Neural crest cell (in vitro differentiated cells): Measurements from ENCODE around the gene KIF22. TPM values are rescaled to one million over a fixed set of nuclear protein-coding genes. Genes with fewer than 3 reads are reported as not detected.

Experiments
- DNase-seq: peaks from one replicate; pipeline ENCODE4 v3.0.0; 2021; ENCODE audit warnings: low read depth, mixed read lengths, low spot score
- H3K27ac Mint-ChIP-seq: one replicate; pipeline ENCODE4 v1.8.0; 2021; ENCODE audit warnings: mild to moderate bottlenecking, mixed read lengths; ENCODE audit not compliant: unreplicated experiment
- H3K27me3 Mint-ChIP-seq: 2 replicates; pipeline ENCODE4 v1.8.0; 2021; ENCODE audit warnings: low read depth, mild to moderate bottlenecking, mixed read lengths
- H3K36me3 Mint-ChIP-seq: 2 replicates; pipeline ENCODE4 v1.8.0; 2021; ENCODE audit warnings: low read depth, mild to moderate bottlenecking, mixed read lengths
- H3K4me1 Mint-ChIP-seq: 2 replicates; pipeline ENCODE4 v1.8.0; 2021; ENCODE audit warnings: mixed read lengths
- H3K4me3 Mint-ChIP-seq: one replicate; pipeline ENCODE4 v1.8.0; 2021; ENCODE audit warnings: mild to moderate bottlenecking, mixed read lengths
- H3K9me3 Mint-ChIP-seq: 2 replicates; pipeline ENCODE4 v1.8.0; 2021; ENCODE audit warnings: mixed read lengths
- total RNA-seq: library from RNA; stranded (reverse); gene quantifications from 2 replicates; pipeline ENCODE4 v1.2.1, GENCODE V29; 2021
- TF ChIP-seq, protein P1 (sequence below): fragments of 200-600 bp; sonication (generic); conservative IDR thresholded peaks from 2 replicates; pipeline ENCODE4 v1.5.0; 2021; ENCODE audit warnings: antibody characterized with exemption, mild to moderate bottlenecking

KIF22 gene
- total RNA-seq, 1 donor from 2014 or later = 173 TPM

DNA sequence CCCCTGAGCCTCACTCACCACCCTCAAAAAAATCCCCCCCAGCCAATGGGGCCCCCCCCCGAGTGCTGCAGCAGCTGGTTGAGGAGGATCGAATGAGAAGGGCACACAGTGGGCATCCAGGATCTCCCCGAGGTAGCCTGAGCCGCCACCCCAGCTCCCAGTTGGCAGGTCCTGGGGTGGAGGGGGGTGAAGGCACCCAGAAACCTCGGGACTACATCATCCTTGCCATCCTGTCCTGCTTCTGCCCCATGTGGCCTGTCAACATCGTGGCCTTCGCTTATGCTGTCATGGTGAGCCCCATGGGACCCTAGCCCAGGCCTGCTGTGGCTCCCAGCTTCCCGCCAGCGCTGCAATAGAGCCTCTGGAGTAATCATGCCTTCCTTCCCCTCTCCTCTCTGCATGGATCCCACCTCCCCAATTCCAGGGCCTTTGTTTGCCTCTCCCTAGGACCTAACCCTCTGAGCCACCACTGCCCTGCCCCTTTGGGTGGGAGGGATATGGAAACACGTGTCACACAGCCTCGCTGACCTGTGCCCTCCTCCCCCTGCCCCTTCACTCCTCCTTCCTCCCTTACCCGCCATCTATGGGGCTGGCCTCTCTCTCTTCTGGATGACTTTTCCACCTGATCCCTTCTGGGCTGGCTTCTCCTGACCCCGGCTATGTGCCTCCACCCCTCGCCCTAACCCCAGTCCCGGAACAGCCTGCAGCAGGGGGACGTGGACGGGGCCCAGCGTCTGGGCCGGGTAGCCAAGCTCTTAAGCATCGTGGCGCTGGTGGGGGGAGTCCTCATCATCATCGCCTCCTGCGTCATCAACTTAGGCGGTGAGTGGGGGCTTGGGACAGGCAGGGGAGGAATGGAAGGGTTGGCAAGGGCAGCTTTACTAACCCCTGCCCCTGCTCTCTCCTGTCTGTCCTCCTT, 23.4 kb downstream of the KIF22 start:
- Mint-ChIP-seq H3K27ac (no peak overlapping the region), H3K4me1 (peaks cover 78% of the 10 kb centered on the region), H3K4me3 (peak overlapping the region; percentile 96), H3K27me3 (peaks cover 14% of the 10 kb centered on the region), H3K9me3 (no peaks in the 10 kb centered on the region), H3K36me3 (peaks cover 9% of the 10 kb centered on the region)
- no peak for DNase-seq
- TF ChIP-seq, protein P1, sequence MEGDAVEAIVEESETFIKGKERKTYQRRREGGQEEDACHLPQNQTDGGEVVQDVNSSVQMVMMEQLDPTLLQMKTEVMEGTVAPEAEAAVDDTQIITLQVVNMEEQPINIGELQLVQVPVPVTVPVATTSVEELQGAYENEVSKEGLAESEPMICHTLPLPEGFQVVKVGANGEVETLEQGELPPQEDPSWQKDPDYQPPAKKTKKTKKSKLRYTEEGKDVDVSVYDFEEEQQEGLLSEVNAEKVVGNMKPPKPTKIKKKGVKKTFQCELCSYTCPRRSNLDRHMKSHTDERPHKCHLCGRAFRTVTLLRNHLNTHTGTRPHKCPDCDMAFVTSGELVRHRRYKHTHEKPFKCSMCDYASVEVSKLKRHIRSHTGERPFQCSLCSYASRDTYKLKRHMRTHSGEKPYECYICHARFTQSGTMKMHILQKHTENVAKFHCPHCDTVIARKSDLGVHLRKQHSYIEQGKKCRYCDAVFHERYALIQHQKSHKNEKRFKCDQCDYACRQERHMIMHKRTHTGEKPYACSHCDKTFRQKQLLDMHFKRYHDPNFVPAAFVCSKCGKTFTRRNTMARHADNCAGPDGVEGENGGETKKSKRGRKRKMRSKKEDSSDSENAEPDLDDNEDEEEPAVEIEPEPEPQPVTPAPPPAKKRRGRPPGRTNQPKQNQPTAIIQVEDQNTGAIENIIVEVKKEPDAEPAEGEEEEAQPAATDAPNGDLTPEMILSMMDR = no peak

DNA sequence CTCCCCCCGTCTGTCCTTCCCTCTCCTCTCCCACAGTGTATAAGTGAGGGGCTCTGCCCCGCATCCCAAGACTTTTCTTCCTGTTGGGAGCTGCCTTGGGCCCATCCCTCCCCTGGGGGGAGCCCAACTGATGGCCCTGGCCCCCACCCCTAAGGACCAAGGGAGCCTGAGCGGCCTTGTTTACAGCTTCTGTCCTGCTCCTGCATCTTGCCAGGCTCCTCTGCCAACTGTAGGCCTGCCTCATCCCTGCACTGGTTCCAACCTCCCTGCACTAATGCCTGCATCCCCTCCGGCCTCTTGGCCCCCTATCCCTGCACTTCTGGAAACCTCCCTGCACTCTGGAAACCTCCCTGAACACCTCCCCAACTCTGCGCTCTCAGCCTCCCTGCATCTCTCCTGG, 24.0 kb downstream of the KIF22 start:
- Mint-ChIP-seq H3K27me3 (peaks cover 14% of the 10 kb centered on the region), H3K4me3 (peak overlapping the region; percentile 96), H3K4me1 (peaks cover 81% of the 10 kb centered on the region), H3K27ac (peak overlapping the region; percentile 38), H3K36me3 (peaks cover 14% of the 10 kb centered on the region), H3K9me3 (no peaks in the 10 kb centered on the region)
- TF ChIP-seq, protein P1 = no peak
- DNase-seq = no peak

DNA sequence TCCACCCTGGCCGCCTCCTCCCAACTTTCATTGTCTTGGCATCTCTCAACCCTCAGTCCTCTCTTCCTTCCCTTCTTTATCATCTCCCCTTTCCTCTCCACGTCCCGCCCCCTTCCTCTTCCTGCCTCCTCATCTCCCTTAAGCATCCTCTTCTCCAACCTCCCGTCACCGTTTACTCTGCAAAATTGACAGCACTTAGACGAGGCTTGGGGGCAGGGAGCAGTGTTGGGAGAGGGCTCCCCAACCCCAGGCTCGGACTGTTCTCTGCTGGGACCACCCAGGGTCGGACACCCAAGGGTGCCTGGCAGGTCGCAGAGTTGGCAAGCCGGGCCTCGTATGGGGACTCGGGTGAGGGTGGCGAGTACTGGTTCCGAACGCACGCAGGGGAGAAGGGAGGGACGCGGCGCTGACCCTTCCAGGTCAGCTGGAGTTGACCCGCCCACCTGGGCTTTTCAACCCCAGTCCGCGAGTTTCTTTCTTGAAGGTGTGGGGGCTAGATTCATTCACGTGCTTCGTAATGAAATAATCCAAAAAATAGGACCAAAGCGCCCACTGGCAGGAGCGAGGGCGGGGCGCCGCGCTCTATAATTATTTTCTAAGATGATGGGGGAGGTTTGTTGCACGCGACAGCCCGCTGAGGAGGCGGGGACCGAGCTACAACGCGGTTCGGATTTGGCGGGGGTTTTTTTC, 24.6 kb downstream of the KIF22 start:
- H3K36me3 Mint-ChIP-seq = peaks cover 13% of the 10 kb centered on the region
- H3K27ac Mint-ChIP-seq = peak overlapping the region; percentile 38
- peak overlapping the region; percentile 96 for H3K4me3 Mint-ChIP-seq
- peaks cover 12% of the 10 kb centered on the region for H3K27me3 Mint-ChIP-seq
- TF ChIP-seq, protein P1 = no peak
- H3K4me1 Mint-ChIP-seq = peaks cover 82% of the 10 kb centered on the region
- no peaks in the 10 kb centered on the region for H3K9me3 Mint-ChIP-seq
- DNase-seq = peak; percentile 19

DNA sequence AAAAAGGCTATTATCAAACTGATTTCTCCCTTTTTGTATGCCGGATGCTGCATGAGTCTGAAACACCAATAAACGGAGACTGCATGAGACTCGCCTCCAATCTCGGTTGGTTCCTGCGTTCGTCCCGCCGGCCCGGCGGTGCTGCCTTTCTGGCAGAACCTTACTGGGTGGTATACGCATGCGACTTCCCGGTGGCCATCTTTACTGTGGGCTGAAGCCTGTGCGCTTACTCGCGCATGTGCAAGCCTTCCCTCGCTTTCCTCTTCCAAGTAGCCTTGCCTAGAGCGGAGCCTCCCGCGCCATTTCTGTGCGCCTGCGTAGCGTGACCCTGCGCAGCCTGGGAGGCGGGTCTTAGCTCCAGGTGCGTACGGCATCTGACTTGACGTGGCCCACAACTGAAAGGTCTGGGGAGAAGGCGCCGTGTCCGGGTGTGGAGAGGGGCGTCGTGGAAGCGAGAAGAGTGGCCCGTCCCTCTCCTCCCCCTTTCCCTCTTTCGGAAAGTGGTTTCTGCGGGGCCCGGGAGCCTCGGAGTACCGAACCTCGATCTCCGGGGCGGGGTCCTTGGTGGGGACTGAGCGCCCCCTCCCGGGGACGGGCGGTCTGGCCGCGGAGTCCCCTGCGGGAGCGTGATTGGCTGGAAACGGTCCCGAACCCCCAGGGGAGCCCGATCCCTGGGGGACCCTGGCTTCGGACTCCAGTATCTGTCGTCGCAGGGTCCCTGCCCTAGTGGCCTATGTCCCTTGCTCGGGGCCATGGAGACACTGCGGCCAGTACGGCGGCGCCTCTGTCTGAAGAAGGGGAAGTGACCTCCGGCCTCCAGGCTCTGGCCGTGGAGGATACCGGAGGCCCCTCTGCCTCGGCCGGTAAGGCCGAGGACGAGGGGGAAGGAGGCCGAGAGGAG, 25.5 kb downstream of the KIF22 start, which contains the start of gene PAGR1:
TSS of gene PAGR1 (plus strand) at position 360 of the 901 bp plus-strand sequence. CDS start at position 734, 374 bp downstream.
- peak within 1 kb of the TSS; percentile 96 for H3K27ac Mint-ChIP-seq
- peak within 1 kb of the TSS; percentile 96 for H3K4me3 Mint-ChIP-seq
- H3K9me3 Mint-ChIP-seq = no peaks in the 10 kb centered on the region
- DNase-seq = peak; percentile 97
- peaks cover 78% of the 10 kb centered on the region for H3K4me1 Mint-ChIP-seq
- H3K27me3 Mint-ChIP-seq = peaks cover 9% of the 10 kb centered on the region
- TF ChIP-seq, protein P1 = peak; percentile 94
- peaks cover 11% of the 10 kb centered on the region for H3K36me3 Mint-ChIP-seq
